GM18868 (cell line): ENCODE data around the gene LMOD2.
"Not testable (repeated sequence)": the region's sequence is repeated elsewhere in the genome, so short reads cannot be mapped to it uniquely, and the experiment has no call there.

ENCODE experiments used
- ATAC-seq: cut with Tn5 transposase; IDR thresholded peaks from one replicate; pipeline ENCODE4 v1.9.1; 2021; ENCODE audit warnings: mild to moderate bottlenecking, moderate library complexity; ENCODE audit not compliant: unreplicated experiment

Gene LMOD2

GRCh38 chr7:123655614-123656013, at the start of gene LMOD2:
LMOD2 (plus strand) TSS chr7:123655866; CDS start chr7:123655964, 98 bp downstream.
- no peak for ATAC-seq

GRCh38 chr7:123607423-123607975, 48.2 kb upstream of the LMOD2 start:
- ATAC-seq = no peak

- no peak for ATAC-seq
Observed at GRCh38 chr7:123608991-123609882, 46.4 kb upstream of the LMOD2 start.

- ATAC-seq = no peak
Observed at GRCh38 chr7:123609883-123610239, 45.8 kb upstream of the LMOD2 start.

- ATAC-seq = no peak
Observed at GRCh38 chr7:123612024-123612423, 43.6 kb upstream of the LMOD2 start.

GRCh38 chr7:123615344-123615743, 40.3 kb upstream of the LMOD2 start:
- ATAC-seq = no peak

- no peak for ATAC-seq
Observed at GRCh38 chr7:123616223-123616622, 39.4 kb upstream of the LMOD2 start.

GRCh38 chr7:123621707-123622106, 34.0 kb upstream of the LMOD2 start:
- no peak for ATAC-seq

GRCh38 chr7:123622660-123623386, 32.8 kb upstream of the LMOD2 start:
- no peak for ATAC-seq

- ATAC-seq = peak; percentile 92
Observed at GRCh38 chr7:123624527-123625183, 31.0 kb upstream of the LMOD2 start.

- ATAC-seq = no peak
Observed at GRCh38 chr7:123625254-123625653, 30.4 kb upstream of the LMOD2 start.

GRCh38 chr7:123627851-123628250, 27.8 kb upstream of the LMOD2 start:
- no peak for ATAC-seq

- no peak for ATAC-seq
Observed at GRCh38 chr7:123628829-123629228, 26.8 kb upstream of the LMOD2 start.

- ATAC-seq = no peak
Observed at GRCh38 chr7:123629281-123629680, 26.4 kb upstream of the LMOD2 start.

- ATAC-seq = no peak
Observed at GRCh38 chr7:123632808-123633207, 22.9 kb upstream of the LMOD2 start.

GRCh38 chr7:123633553-123633952, 22.1 kb upstream of the LMOD2 start:
- ATAC-seq = no peak

- not testable (repeated sequence) for ATAC-seq
Observed at GRCh38 chr7:123634011-123634573, 21.6 kb upstream of the LMOD2 start.

- ATAC-seq = peak; percentile 73
Observed at GRCh38 chr7:123635551-123636359, 19.9 kb upstream of the LMOD2 start.

GRCh38 chr7:123637203-123637602, 18.5 kb upstream of the LMOD2 start:
- no peak for ATAC-seq

- ATAC-seq = no peak
Observed at GRCh38 chr7:123637878-123638277, 17.8 kb upstream of the LMOD2 start.
